WTC11 (cell line): Measurements from ENCODE around the gene FBN2.

Experiments used
- CTCF ChIP-seq: fragments of 200-600 bp; IDR thresholded peaks from 2 replicates; pipeline ENCODE4 v1.8.0; 2022; ENCODE audit warnings: antibody characterized with exemption
- E2F1 ChIP-seq: sonication (generic); formaldehyde crosslinking; IDR thresholded peaks from 2 replicates; pipeline ENCODE4 v1.8.0; 2022; ENCODE audit warnings: mild to moderate bottlenecking, missing genetic modification reagents
- FOXJ3 ChIP-seq: sonication (generic); formaldehyde crosslinking; IDR thresholded peaks from 2 replicates; pipeline ENCODE4 v1.9.0; 2021; ENCODE audit warnings: missing genetic modification reagents, mild to moderate bottlenecking, borderline replicate concordance
- IRF2 ChIP-seq: sonication (generic); formaldehyde crosslinking; IDR thresholded peaks from 2 replicates; pipeline ENCODE4 v1.8.0; 2022; ENCODE audit warnings: low read depth, missing genetic modification reagents, borderline replicate concordance
- NR1H2 ChIP-seq: sonication (generic); formaldehyde crosslinking; IDR thresholded peaks from 2 replicates; pipeline ENCODE4 v1.9.0; 2021; ENCODE audit warnings: mild to moderate bottlenecking, moderate library complexity, missing genetic modification reagents
- TF ChIP-seq, protein P1 (sequence below): sonication (generic); formaldehyde crosslinking; IDR thresholded peaks from 2 replicates; pipeline ENCODE4 v1.8.1; 2023; ENCODE audit warnings: mild to moderate bottlenecking, missing genetic modification reagents, moderate library complexity
- TF ChIP-seq, protein P2 (sequence below): sonication (generic); formaldehyde crosslinking; conservative IDR thresholded peaks from 2 replicates; pipeline ENCODE4 v1.8.1; 2022; ENCODE audit warnings: mild to moderate bottlenecking, missing genetic modification reagents
- TF ChIP-seq, protein P3 (sequence below): sonication (generic); formaldehyde crosslinking; IDR thresholded peaks from 2 replicates; pipeline ENCODE4 v1.8.1; 2023; ENCODE audit warnings: mild to moderate bottlenecking, missing genetic modification reagents
- TF ChIP-seq, protein P4 (sequence below): sonication (generic); formaldehyde crosslinking; IDR thresholded peaks from 2 replicates; pipeline ENCODE4 v1.8.1; 2022; ENCODE audit warnings: missing genetic modification reagents, borderline replicate concordance
- TF ChIP-seq, protein P5 (sequence below): sonication (generic); formaldehyde crosslinking; IDR thresholded peaks from 2 replicates; pipeline ENCODE4 v1.8.1; 2023; ENCODE audit warnings: mild to moderate bottlenecking, missing genetic modification reagents, moderate library complexity

DNA sequence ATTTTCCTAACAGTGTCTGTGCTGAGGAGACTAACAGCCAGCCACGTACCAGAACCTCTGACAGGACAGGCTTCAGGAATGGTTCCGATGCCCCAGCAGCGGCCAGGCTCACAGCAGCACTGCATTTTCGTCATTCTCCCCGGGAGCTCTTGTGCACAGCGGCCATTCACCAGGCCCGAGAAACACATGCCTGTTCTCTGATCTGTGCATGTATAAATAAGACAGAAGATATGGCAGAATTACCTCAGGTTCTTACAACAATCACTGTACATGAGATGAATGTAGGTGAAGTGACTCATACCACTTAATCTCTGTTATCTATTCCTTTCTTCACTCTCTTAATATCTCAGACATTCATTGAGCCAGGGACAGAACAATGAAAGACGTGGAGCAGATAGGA, 143.0 kb downstream of the FBN2 start:
- TF ChIP-seq CTCF (no peak), E2F1 (CRISPR knock-in tag) (no peak), IRF2 (CRISPR knock-in tag) (no peak), FOXJ3 (CRISPR knock-in tag) (no peak), NR1H2 (CRISPR knock-in tag) (no peak)
- TF ChIP-seq, protein P1, sequence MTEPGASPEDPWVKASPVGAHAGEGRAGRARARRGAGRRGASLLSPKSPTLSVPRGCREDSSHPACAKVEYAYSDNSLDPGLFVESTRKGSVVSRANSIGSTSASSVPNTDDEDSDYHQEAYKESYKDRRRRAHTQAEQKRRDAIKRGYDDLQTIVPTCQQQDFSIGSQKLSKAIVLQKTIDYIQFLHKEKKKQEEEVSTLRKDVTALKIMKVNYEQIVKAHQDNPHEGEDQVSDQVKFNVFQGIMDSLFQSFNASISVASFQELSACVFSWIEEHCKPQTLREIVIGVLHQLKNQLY (CRISPR knock-in tag): no peak
- TF ChIP-seq, protein P2, sequence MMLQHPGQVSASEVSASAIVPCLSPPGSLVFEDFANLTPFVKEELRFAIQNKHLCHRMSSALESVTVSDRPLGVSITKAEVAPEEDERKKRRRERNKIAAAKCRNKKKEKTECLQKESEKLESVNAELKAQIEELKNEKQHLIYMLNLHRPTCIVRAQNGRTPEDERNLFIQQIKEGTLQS (CRISPR knock-in tag): no peak
- TF ChIP-seq, protein P3, sequence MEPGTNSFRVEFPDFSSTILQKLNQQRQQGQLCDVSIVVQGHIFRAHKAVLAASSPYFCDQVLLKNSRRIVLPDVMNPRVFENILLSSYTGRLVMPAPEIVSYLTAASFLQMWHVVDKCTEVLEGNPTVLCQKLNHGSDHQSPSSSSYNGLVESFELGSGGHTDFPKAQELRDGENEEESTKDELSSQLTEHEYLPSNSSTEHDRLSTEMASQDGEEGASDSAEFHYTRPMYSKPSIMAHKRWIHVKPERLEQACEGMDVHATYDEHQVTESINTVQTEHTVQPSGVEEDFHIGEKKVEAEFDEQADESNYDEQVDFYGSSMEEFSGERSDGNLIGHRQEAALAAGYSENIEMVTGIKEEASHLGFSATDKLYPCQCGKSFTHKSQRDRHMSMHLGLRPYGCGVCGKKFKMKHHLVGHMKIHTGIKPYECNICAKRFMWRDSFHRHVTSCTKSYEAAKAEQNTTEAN (CRISPR knock-in tag): no peak
- TF ChIP-seq, protein P4, sequence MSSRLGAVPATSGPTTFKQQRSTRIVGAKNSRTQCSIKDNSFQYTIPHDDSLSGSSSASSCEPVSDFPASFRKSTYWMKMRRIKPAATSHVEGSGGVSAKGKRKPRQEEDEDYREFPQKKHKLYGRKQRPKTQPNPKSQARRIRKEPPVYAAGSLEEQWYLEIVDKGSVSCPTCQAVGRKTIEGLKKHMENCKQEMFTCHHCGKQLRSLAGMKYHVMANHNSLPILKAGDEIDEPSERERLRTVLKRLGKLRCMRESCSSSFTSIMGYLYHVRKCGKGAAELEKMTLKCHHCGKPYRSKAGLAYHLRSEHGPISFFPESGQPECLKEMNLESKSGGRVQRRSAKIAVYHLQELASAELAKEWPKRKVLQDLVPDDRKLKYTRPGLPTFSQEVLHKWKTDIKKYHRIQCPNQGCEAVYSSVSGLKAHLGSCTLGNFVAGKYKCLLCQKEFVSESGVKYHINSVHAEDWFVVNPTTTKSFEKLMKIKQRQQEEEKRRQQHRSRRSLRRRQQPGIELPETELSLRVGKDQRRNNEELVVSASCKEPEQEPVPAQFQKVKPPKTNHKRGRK (CRISPR knock-in tag): no peak
- TF ChIP-seq, protein P5, sequence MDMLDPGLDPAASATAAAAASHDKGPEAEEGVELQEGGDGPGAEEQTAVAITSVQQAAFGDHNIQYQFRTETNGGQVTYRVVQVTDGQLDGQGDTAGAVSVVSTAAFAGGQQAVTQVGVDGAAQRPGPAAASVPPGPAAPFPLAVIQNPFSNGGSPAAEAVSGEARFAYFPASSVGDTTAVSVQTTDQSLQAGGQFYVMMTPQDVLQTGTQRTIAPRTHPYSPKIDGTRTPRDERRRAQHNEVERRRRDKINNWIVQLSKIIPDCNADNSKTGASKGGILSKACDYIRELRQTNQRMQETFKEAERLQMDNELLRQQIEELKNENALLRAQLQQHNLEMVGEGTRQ (CRISPR knock-in tag): no peak
